OCI-LY1 (cell line): ENCODE data around the gene PRSS2.

Experiments used
- H2AFZ ChIP-seq: fragments of 200-600 bp; sonication (generic), shearing (Covaris generic); 2 replicates; pipeline ENCODE4 v1.6.0; 2014; ENCODE audit warnings: antibody characterized with exemption, mild to moderate bottlenecking, low read length
- H3F3A ChIP-seq: fragments of 200-600 bp; sonication (generic), shearing (Covaris generic); 2 replicates; pipeline ENCODE4 v1.6.0; 2014; ENCODE audit warnings: mild to moderate bottlenecking, antibody characterized with exemption, low read length, moderate library complexity; ENCODE audit not compliant: insufficient read depth
- H3K27ac ChIP-seq: fragments of 200-600 bp; sonication (generic); 2 replicates; pipeline ENCODE4 v1.5.1; 2014; ENCODE audit warnings: low read length, mixed run types, mild to moderate bottlenecking, low read depth; ENCODE audit not compliant: poor library complexity, severe bottlenecking
- H3K27me3 ChIP-seq: fragments of 200-600 bp; sonication (generic); 2 replicates; pipeline ENCODE4 v1.6.0; 2014; ENCODE audit warnings: antibody characterized with exemption, mild to moderate bottlenecking, low read length, moderate library complexity; ENCODE audit not compliant: insufficient read depth
- H3K36me3 ChIP-seq: fragments of 200-600 bp; sonication (generic); 2 replicates; pipeline ENCODE4 v1.6.1; 2014; ENCODE audit warnings: mild to moderate bottlenecking, antibody characterized with exemption, low read length, moderate library complexity, mixed read lengths; ENCODE audit not compliant: insufficient read depth
- H3K4me1 ChIP-seq: fragments of 200-600 bp; sonication (generic); 2 replicates; pipeline ENCODE4 v1.5.1; 2014; ENCODE audit warnings: mild to moderate bottlenecking, low read length, moderate library complexity; ENCODE audit not compliant: insufficient read depth, severe bottlenecking
- H3K4me2 ChIP-seq: fragments of 200-600 bp; sonication (generic), shearing (Covaris generic); 2 replicates; pipeline ENCODE4 v1.6.1; 2014; ENCODE audit warnings: low read length
- H3K4me3 ChIP-seq: fragments of 200-600 bp; sonication (generic); 2 replicates; pipeline ENCODE4 v1.5.1; 2014; ENCODE audit warnings: low read length, low read depth, mild to moderate bottlenecking, mixed read lengths; ENCODE audit not compliant: poor library complexity, severe bottlenecking
- H3K79me2 ChIP-seq: fragments of 200-600 bp; shearing (Covaris generic); 2 replicates; pipeline ENCODE4 v1.6.1; 2016; ENCODE audit warnings: mixed run types, low read length, mixed read lengths; ENCODE audit not compliant: insufficient read depth
- H3K9ac ChIP-seq: fragments of 200-600 bp; sonication (generic), shearing (Covaris generic); 2 replicates; pipeline ENCODE4 v1.6.1; 2014; ENCODE audit warnings: mild to moderate bottlenecking, low read length, mixed read lengths
- H3K9me2 ChIP-seq: fragments of 200-600 bp; sonication (generic), shearing (Covaris generic); 2 replicates; pipeline ENCODE4 v1.6.1; 2014; ENCODE audit warnings: low read depth, mild to moderate bottlenecking, low read length, mixed read lengths
- H3K9me3 ChIP-seq: fragments of 200-600 bp; shearing (Covaris generic); 2 replicates; pipeline ENCODE4 v1.6.1; 2014; ENCODE audit warnings: low read length, mixed read lengths
- H4K20me1 ChIP-seq: fragments of 200-600 bp; sonication (generic), shearing (Covaris generic); 2 replicates; pipeline ENCODE4 v1.6.0; 2016; ENCODE audit warnings: mild to moderate bottlenecking, low read length; ENCODE audit not compliant: insufficient read depth
- CTCF ChIP-seq: fragments of 200-600 bp; sonication (generic), shearing (Covaris generic); IDR thresholded peaks from 2 replicates; pipeline ENCODE4 v1.5.1; 2017; ENCODE audit warnings: mild to moderate bottlenecking, antibody characterized with exemption, low read length, moderate library complexity, mixed read lengths
- EZH2 ChIP-seq: fragments of 200-600 bp; sonication (generic), shearing (Covaris generic); IDR thresholded peaks from 2 replicates; pipeline ENCODE4 v1.8.0; 2017; ENCODE audit warnings: borderline replicate concordance, mixed run types, mild to moderate bottlenecking, antibody characterized with exemption, low read length, moderate library complexity, mixed read lengths

PRSS2 gene

GRCh38 chr7:142800699-142801260 lies 30.0 kb downstream of the PRSS2 start:
- H4K20me1 ChIP-seq = no peaks in the 10 kb centered on the region
- no peaks in the 10 kb centered on the region for H3K27me3 ChIP-seq
- H3K4me2 ChIP-seq = no peak overlapping the region
- H3K36me3 ChIP-seq = peaks cover 11% of the 10 kb centered on the region; the same call in 1 of the 2 replicates
- TF ChIP-seq EZH2 = no peak
- TF ChIP-seq CTCF = no peak
- H3F3A ChIP-seq = no peaks in the 10 kb centered on the region
- H3K9me3 ChIP-seq = no peaks in the 10 kb centered on the region
- no peak overlapping the region for H3K4me3 ChIP-seq
- H2AFZ ChIP-seq = no peak overlapping the region
- no peaks in the 10 kb centered on the region for H3K9me2 ChIP-seq
- no peak overlapping the region for H3K27ac ChIP-seq
- peaks cover 57% of the 10 kb centered on the region for H3K4me1 ChIP-seq
- H3K79me2 ChIP-seq = no peaks in the 10 kb centered on the region
- no peak overlapping the region for H3K9ac ChIP-seq

GRCh38 chr7:142801601-142802295 lies 31.0 kb downstream of the PRSS2 start:
- H3K27me3 ChIP-seq = no peaks in the 10 kb centered on the region
- no peaks in the 10 kb centered on the region for H3F3A ChIP-seq
- H3K9me3 ChIP-seq = no peaks in the 10 kb centered on the region
- no peak overlapping the region for H3K27ac ChIP-seq
- no peak overlapping the region for H3K4me2 ChIP-seq
- H3K9ac ChIP-seq = no peak overlapping the region
- peaks cover 57% of the 10 kb centered on the region for H3K4me1 ChIP-seq
- H2AFZ ChIP-seq = no peak overlapping the region
- TF ChIP-seq CTCF (no peak), EZH2 (no peak)
- H4K20me1 ChIP-seq = no peaks in the 10 kb centered on the region
- no peaks in the 10 kb centered on the region for H3K79me2 ChIP-seq
- H3K4me3 ChIP-seq = no peak overlapping the region
- H3K9me2 ChIP-seq = no peaks in the 10 kb centered on the region
- peaks cover 11% of the 10 kb centered on the region; the same call in 1 of the 2 replicates for H3K36me3 ChIP-seq

- Histone ChIP-seq H3F3A (no peaks in the 10 kb centered on the region), H3K27me3 (no peaks in the 10 kb centered on the region), H3K9me3 (no peaks in the 10 kb centered on the region), H3K4me2 (no peak overlapping the region), H3K27ac (no peak overlapping the region), H2AFZ (no peak overlapping the region), H3K9me2 (no peaks in the 10 kb centered on the region), H3K36me3 (peaks cover 11% of the 10 kb centered on the region; the same call in 1 of the 2 replicates), H3K9ac (no peak overlapping the region), H3K79me2 (no peaks in the 10 kb centered on the region), H3K4me1 (peaks cover 57% of the 10 kb centered on the region), H4K20me1 (no peaks in the 10 kb centered on the region), H3K4me3 (no peak overlapping the region)
- TF ChIP-seq CTCF (no peak), EZH2 (no peak)
Measured at GRCh38 chr7:142802301-142802700, 31.5 kb downstream of the PRSS2 start.
